GM21381 (cell line): Measurements from ENCODE around the gene DENND5A.
"Not testable (repeated sequence)": the region's sequence is repeated elsewhere in the genome, so short reads cannot be mapped to it uniquely, and the experiment has no call there.

Source experiments
- ATAC-seq: cut with Tn5 transposase; IDR thresholded peaks from one replicate; pipeline ENCODE4 v1.9.1; 2021; ENCODE audit warnings: mild to moderate bottlenecking, moderate library complexity; ENCODE audit not compliant: unreplicated experiment

The DENND5A gene

DNA sequence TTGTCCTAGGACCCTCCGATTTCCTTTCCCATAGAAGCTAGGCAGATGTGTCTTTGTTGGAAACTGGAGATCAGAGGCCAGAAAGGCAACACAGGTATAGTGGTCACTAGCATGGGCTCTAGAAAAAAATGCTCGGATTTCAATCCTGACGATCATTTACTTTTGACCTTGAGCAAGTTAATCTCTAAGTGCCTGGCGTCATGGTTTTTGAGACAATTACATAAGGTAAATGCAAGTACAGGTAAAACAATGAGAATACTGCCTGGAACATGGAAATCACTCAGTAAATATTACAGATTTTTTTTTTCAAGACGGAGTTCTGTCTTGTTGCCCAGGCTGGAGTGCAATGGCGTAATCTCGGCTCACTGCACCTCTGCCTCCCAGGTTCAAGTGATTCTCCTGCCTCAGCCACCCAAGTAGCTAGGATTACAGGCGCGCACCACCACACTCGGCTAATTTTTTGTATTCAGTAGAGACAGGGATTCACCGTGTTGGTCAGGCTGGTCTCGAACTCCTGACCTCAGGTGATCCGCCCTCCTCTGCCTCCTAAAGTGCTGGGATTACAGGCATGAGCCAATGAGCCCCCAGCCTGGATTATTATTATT, 1.1 kb upstream of the DENND5A start:
- no peak for ATAC-seq

DNA sequence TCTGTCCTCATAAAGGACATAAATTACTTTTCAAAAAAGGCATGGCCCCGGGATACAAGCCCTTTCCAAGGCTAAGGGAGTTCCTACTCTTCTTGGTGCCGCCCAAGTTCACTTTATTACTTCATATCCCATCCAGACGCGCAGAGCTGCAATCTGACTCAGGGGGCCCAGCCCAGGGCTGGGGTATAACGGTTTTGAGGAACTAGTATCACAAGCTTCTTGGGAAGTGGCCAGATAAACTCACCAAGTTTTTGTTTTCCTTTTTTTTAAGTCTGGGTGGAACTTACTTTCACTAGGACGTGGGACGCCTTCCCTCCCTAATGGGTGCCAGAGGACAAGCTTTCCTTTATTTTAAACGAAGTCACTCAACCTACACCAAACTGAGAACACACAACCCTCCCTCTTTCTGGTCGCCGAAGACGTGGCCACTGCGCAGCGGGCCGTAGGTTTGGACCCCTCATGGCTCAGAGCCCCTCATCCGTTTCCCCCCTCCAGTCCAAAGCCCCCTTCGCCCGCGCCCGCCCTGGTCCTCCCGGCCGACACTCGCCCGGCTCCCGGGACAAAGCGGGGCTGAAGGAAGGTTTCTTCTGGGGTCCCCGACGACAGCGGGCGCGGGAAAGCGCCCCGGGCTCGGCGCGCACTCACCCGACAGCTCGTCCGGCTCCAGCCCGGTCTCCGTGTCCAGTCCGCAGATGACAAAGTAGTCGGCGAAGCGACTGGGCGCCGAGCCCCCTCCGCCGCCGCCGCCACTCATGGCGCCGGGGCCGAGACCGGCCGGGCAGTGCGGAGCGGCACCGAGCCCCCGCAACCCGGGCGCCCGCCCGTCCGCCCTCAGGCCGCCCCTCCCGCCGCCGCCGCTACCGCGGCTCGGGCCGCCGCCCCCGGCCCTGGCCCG, 587 bp downstream of the DENND5A start:
- peak; percentile 9 for ATAC-seq

DNA sequence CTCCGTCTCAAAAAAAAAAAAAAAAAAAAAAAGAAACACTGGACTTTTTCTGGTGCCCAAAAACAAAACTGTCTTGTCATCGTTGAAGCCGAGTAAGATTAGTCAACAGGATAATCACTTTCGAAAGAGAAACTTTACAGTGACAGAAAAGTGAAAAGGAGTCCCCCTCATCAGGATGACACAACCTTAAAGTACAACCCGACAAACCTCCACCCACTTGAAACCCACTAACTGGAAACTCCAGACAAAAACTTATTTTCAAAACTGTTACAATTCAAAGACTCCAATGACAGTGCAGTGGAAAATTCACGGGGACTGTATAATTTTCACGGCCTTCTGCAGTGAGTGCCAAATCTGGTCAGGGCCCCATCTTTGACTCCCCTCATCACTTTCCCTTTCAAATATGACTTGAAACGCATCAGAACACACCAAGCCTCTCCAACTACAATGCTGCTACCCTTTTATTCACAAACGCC, 1.3 kb downstream of the DENND5A start:
- ATAC-seq: peak; percentile 59

DNA sequence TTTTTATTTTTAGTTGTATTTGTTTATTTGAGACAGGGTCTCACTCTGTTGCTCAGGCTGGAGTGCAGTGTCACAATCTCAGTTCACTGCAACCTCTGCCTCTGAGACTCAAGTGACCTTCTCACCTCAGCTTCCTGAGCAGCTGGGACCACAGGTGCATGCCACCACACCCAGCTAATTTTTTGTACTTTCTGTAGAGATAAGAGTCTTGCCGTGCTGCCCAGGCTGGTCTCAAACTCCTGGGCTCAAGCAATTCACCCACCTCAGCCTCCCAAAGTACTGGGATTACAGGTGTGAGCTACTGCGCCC, 4.4 kb downstream of the DENND5A start:
- not testable (repeated sequence) for ATAC-seq

DNA sequence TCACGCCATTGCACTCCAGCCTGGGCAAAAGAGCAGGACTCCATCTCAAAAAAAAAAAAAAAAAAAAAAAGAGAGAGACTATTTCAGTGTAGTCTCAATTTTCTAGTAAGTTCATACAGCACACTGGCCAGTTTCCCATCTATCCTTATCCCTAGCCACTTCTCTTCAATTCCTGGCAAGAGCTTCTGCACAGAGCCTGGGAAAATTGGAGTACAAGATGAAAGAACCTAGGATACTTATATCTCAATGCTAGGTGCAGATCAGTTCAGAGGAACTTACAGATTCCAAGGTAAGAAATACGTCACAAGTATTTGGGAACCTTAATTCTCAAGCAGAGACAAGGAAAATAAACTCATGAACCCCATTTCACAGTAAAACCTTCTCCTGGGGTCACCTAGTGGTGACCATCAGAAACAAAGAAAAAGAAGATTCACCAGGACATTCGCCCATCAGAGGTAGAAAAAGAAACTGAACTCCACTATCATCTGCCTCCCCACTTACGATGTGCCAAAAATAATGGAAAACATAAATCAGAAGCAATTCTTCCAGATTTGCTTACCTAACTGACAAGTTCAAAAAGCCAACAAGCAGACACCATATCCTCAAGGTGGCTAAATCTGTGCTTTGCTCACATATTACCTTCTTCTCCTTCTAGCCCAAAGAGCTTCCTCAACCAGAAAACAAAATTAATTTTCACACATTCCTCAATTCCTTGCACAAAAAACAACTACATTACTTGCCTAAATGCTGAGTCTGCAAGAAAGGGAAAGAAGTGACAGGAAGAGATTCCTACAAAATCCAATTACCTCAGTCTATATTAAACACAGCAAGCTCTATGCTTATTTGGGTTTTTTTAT, 4.9 kb downstream of the DENND5A start:
- no peak for ATAC-seq

DNA sequence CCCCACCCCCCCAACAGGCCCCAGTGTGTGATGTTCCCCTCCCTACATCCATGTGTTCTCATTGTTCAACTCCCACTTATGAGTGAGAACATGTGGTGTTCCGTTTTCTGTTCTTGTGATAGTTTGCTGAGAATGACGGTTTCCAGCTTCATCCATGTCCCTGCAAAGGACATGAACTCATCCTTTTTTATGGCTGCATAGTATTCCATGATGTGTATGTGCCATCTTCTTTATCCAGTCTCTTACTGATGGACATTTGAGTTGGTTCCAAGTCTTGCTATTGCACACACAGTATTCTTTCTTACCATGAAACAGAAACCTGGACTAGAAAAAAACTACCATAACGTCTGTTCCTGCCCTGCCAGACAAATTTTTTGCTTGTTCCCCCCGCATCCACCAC, 6.9 kb downstream of the DENND5A start:
- not testable (repeated sequence) for ATAC-seq

DNA sequence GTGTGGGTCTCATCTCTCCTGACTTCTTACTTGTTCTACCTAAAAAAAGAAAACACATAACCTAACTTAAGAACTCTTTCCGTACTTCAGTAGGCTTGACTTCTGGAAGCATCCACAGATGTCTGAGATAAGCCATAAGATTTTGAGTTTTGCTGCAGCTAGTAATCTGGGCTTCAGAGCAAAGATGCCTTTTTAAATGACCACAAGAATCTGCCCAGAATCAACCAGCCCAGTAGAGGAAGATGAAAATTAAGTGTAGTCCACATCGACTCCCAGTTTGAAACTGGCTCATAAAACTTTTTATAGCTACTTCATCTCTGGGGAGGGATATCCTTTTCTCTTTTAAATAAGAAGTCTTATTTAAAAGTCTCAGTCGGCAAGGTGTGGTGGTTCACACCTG, 10.7 kb downstream of the DENND5A start:
- ATAC-seq: no peak

DNA sequence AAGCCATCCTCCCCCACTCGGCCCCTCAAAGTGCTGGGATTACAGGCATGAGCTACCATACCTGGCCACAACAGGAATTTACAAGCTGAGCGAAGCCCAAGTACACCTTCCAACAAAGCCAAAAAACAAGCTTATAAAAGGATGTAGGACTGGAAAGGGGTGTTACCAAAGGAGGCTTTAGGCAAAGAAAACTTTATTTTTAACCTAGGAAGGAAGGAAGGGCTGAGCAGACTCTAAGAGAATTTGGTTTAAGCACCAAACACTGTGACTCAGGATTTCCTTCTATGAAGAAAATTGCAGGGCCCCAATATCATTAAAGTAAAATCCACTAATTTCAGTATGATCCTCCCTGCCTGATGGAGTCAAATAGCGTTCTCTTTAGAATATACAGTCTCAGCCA, 12.1 kb downstream of the DENND5A start:
- ATAC-seq: no peak

DNA sequence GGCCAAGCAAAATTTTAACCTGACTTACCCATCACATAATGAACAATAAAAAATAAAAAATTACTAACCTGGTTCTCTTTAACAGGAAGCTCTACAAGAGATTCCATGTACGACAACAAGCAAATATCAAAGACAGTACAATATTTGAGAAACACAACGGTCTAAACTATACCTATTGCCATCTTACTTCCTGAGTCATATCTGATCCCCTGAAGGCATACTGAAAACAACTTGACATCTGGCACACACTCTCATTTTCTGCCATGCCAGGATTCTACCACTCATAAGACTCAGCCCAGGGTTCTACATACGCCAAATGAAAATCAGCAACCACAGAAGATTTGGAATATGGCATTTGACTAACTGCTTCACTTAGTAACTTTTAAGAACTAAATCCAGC, 13.8 kb downstream of the DENND5A start:
- ATAC-seq: no peak

DNA sequence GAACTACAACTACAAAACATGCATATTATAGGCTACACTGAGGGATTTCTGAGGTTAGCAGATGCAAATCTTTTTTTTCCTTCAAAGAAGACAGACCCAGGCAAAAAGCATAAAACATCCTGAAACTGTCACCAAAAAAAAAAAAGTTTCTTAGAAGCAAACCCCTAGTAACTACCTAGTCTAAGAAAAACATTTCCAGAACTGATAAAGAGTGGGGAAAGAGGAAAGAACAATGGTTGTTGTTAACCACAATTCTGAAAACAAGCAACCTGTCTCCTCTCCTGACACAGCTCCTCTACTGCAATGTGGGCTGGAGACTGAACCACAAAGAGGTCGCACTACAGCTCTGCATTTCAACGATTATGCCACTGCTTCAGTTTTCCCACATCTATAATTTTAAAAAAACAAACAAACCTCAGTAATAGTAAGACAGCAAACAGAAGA, 15.0 kb downstream of the DENND5A start:
- ATAC-seq: peak; percentile 83

DNA sequence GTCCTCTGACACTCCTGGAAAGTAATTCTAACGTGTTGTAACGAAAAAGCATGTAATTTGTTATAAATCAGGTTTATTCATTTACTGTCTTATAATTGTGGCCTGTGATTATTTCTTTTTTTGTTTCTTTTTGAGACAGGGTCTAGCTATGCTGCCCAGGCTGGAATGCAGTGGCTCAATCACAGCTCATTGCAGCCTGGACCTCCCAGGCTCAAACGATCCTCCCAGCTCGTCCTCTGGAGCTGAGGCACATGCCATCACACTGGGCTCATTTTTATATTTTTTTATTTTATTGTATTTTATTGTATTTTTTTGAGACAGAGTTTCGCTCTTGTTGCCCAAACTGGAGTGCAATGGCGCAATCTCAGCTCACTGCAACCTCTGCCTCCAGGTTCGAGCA, 15.9 kb downstream of the DENND5A start:
- ATAC-seq: no peak

DNA sequence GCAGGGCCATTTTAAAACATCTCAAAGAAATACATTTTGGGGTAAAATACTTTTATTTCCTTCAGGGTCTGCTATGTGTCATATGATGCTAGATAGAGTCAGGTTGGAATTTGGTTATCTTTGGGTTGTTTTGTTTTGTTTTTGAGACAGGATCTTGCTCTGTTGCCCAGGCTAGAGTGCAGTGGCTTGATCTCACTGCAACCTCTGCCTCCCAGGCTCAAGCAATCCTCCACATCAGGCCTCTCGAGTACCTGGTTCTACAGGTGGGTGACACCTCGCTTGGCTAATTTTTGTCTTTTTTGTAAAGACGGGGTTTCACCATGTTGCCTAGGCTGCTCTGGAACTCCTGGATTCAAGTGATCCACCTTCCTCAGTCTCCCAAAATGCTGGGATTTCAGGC, 17.3 kb downstream of the DENND5A start:
- no peak for ATAC-seq

DNA sequence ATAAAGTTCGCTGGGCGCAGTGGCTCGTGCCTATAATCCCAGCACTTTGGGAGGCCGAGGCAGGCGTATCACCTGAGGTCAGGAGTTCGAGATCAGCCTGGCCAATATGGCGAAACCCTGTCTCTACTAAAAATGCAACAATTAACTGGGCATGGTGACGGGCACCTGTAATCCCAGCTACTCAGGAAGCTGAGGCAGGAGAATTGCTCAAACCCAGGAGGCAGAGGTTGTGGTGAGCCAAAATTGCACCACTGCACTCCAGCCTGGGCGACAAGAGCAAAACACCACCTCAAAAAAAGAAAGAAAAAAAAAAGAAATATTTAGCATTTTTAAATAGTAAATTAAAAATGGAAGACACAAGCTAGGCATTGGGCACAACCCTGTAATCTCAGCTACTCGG, 28.9 kb downstream of the DENND5A start:
- not testable (repeated sequence) for ATAC-seq

DNA sequence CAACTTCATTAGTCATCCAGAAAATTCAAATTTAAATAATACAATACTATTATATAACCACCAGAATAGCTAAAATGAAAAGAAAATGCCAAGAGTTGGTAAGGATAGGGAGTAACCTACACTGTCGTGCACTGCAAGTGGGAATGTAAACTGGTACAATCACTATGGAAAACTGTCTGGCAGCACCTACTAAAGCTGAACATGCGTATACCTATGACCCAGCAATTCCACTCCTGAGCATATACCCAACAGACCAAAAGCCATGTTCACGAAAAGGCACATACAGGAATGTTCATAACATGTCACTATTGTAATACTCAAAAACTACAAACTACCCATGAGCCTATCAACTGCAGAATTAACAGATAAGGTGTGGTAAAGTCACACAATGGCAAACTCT, 32.7 kb downstream of the DENND5A start:
- ATAC-seq: no peak

DNA sequence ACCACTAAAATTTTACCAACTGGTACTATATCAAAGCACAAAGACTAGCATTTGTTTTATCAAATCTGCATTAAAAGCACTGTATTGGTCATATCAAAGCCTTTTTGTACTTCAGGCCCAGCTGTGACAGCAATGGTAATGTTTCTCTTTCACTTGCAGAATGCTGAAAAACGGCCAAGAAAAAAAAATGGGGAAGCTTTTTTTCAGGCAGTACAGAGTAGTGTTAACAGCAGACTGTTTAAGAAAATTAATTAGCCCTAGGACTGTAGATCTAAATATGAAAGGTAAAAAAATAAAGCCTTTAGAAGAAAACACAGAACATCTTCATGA, 33.3 kb downstream of the DENND5A start:
- no peak for ATAC-seq

DNA sequence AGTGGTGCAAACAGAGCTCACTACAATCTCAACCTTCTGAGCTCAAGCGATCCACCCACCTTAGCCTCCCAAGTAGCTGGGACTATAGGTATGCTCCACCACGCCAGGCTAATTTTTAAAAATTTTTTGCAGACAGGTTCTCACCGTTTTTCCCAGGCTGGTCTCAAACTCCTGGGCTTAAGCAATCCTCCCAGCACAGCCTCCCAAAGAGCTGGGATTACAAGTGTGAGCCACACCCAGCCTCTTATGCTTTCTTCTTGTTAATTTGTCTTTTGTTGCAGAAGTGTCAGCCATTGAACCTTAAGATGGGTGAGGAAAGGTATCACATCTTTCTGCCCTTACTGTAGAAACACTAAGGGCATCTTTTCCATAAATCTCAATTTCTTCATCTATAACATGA, 34.9 kb downstream of the DENND5A start:
- ATAC-seq: no peak

DNA sequence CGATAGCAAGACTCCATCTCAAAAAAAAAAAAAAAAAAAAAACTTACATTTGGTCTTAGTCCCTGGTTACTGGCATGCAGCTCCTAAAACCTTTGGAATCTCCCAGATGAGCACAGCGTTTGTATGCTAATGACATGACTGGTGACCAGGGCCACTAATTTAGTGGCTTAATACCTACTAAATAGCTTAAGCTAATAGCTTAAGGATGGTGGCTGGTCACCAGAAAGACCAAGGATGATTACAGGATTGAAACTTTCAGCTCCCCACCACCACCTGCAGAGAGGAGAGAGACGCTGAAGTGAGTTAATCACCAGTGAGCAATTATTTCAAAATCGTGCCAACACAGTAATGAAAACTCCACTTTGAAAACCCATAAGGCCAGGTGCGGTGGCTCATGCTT, 37.1 kb downstream of the DENND5A start:
- ATAC-seq: no peak

DNA sequence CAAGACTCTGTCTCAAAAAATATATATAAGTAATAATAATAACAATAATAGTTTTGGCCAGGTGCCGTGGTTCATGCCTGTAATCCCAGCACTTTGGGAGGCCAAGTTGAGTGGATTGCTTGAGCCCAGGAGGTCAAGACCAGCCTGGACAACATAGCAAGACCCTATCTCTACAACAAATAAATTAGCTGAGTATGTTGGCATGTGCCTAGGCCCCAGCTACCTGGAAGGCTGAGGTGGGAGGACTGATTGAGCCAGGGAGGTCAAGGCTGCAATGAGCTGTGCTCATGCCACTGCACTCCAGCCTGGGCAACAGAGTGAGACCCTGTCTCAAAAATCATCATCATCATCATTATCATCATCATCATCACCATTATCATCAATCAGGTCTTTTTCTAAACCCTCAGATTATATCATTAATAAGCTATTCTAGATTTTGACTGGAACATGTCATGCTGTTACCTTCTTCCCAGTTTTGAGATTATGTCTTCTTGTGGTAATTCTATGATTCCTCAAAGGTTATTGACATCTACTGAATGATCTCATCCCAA, 39.3 kb downstream of the DENND5A start:
- no peak for ATAC-seq

DNA sequence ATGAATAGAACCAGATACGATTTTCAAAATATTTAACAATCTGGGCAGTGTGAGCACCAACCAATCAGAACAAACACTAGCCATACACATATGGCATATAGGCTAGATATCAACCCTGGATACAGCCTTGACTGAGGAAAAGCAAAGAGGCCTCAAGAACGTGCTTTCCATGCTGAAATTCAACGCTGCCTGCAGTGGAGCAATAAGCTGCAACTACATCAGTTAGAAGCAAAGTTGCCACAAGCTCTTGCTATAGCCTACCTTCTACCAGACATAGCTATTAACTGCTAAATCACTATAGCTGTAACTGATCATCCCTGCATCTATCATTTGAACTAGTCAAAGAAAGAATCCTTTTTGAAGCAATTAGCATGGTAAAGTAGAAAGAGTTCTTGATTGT, 42.5 kb downstream of the DENND5A start:
- ATAC-seq: no peak

DNA sequence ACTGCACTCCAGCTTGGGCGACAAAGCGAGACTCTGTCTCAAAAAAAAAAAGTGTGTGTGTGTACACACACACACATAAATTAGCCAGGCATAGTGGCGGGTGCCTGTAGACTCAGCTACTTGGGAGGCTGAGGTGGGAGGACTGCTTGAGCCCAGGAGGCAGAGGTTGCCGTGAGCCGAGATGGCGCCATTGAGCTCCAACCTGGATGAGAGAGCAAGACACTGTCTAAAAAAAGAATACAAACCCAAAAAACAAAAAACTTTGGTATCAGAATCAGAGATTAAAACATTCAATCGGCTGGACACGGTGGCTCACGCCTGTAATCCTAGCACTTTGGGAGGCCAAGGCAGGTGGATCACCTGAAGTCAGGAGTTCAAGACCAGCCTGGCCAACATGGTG, 44.3 kb downstream of the DENND5A start:
- not testable (repeated sequence) for ATAC-seq

DNA sequence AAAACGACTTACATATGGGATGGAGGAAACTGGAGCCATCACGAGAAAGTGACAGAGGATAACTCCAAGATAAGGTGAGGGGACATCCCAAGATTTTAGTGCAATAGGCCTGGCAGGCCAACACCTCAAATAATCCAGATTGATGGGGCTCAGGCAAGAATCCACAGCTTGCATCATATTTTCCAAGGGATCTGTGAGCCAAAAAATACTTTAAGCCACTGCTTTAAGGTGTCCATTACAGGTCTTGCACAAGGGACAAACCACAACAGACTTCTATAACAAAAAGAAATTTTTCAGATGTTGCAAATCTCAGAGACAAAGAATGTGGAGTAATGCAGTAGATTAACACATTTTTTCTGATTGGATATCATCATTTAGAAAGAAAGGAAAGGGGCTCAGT, 45.6 kb downstream of the DENND5A start:
- ATAC-seq: no peak
